Endothelial cell of umbilical vein (primary cell): Measurements from ENCODE around the gene TMEM119. TPM values are rescaled to one million over a fixed set of nuclear protein-coding genes. Genes with fewer than 3 reads are reported as not detected.

Experiments used
- BruUV-seq: library from RNA; stranded (reverse); fragments of 400-500 nt; replicated peaks from 2 replicates; lab custom pipeline; 2021; lab: Mats Ljungman, UMichigan
- CTCF ChIA-PET: fragments of 300-600, 350-600 bp; sonication (Branson Sonifier 250); formaldehyde crosslinking; loops from one replicate; lab custom pipeline; 2021; ENCODE audit warnings: antibody characterized with exemption, inconsistent platforms; lab: Charles Lee
- POLR2A ChIA-PET: fragments of 300-600, 350-600 bp; sonication (Branson Sonifier 250); formaldehyde crosslinking; loops from one replicate; lab custom pipeline; 2021; ENCODE audit warnings: antibody characterized with exemption, inconsistent platforms; lab: Charles Lee
- DNase-seq: peaks from one replicate; pipeline ENCODE4 v3.0.0-alpha.2; 2011; ENCODE audit warnings: low read depth, low spot score
- FAIRE-seq: peaks from 2 replicates; lab custom pipeline; 2011; peaks lifted over from hg19 to GRCh38; lab: Jason Lieb, UNC
- H2AFZ ChIP-seq: 2 replicates; pipeline ENCODE4 v1.6.0; 2012; ENCODE audit warnings: low read depth, low read length, control low read depth, inconsistent platforms
- H3K27ac ChIP-seq: 2 replicates; pipeline ENCODE4 v1.5.1; 2011; ENCODE audit warnings: low read depth, mild to moderate bottlenecking, control low read depth, low read length, moderate library complexity; ENCODE audit not compliant: insufficient read depth
- H3K27me3 ChIP-seq, 2 experiments: 2 replicates each; pipeline versions ENCODE4 v1.6.0 to v1.6.1; 2011; ENCODE audit warnings: low read length in 2 of 2, mixed read lengths in 1 of 2; ENCODE audit not compliant: control insufficient read depth in 2 of 2, insufficient read depth in 2 of 2
- H3K36me3 ChIP-seq, 2 experiments: 2 replicates in 1 of 2; 3 replicates in 1 of 2; pipeline ENCODE4 v1.5.1; 2011; ENCODE audit warnings: low read length in 2 of 2, mild to moderate bottlenecking in 1 of 2, moderate library complexity in 1 of 2; ENCODE audit not compliant: control insufficient read depth in 2 of 2, insufficient read depth in 2 of 2; ENCODE audit errors: extremely low read depth in 1 of 2
- H3K4me1 ChIP-seq: 3 replicates; pipeline ENCODE4 v1.5.1; 2011; ENCODE audit warnings: mild to moderate bottlenecking, low read length; ENCODE audit not compliant: control insufficient read depth, insufficient read depth; ENCODE audit errors: extremely low read depth
- H3K4me2 ChIP-seq: 2 replicates; pipeline ENCODE4 v1.6.1; 2011; ENCODE audit warnings: low read length, control low read depth, mixed read lengths; ENCODE audit not compliant: insufficient read depth
- H3K4me3 ChIP-seq, 3 experiments: fragments of 200-600 bp in 1 of 3; sonication (generic), shearing (Covaris generic) in 1 of 3; replicated peaks in 1 of 3; 2 replicates each; pipeline ENCODE4 v1.5.1; 2011 to 2016; ENCODE audit warnings: control low read depth in 3 of 3, low read length in 3 of 3, mild to moderate bottlenecking in 2 of 3, inconsistent platforms in 1 of 3, low read depth in 1 of 3, moderate library complexity in 1 of 3; ENCODE audit not compliant: insufficient read depth in 1 of 3
- H3K79me2 ChIP-seq: 2 replicates; pipeline ENCODE4 v1.6.0; 2012; ENCODE audit warnings: low read length, inconsistent platforms; ENCODE audit not compliant: control insufficient read depth, insufficient read depth
- H3K9ac ChIP-seq: replicated peaks from 2 replicates; pipeline ENCODE3; 2011; ENCODE audit warnings: low read length, control low read depth; ENCODE audit not compliant: insufficient read depth; ENCODE audit errors: extremely low read depth
- H3K9me1 ChIP-seq: replicated peaks from 3 replicates; pipeline ENCODE4 v1.6.0; 2011; ENCODE audit warnings: mild to moderate bottlenecking, low read length; ENCODE audit not compliant: control insufficient read depth, insufficient read depth; ENCODE audit errors: extremely low read depth
- H3K9me3 ChIP-seq: replicated peaks from 2 replicates; pipeline ENCODE4 v1.5.1; 2012; ENCODE audit warnings: low read length, inconsistent platforms; ENCODE audit not compliant: control insufficient read depth, insufficient read depth
- H4K20me1 ChIP-seq: replicated peaks from 2 replicates; pipeline ENCODE3; 2011; ENCODE audit warnings: mild to moderate bottlenecking, low read length; ENCODE audit not compliant: control insufficient read depth, insufficient read depth; ENCODE audit errors: extremely low read depth
- EZH2 ChIP-seq: IDR thresholded peaks from 2 replicates; pipeline ENCODE4 v1.6.1; 2012; ENCODE audit warnings: borderline replicate concordance, low read depth, mild to moderate bottlenecking, moderate library complexity, low read length, inconsistent platforms; ENCODE audit not compliant: severe bottlenecking
- FOS ChIP-seq: IDR thresholded peaks from 2 replicates; pipeline ENCODE4 v1.6.1; 2011; ENCODE audit warnings: mild to moderate bottlenecking, low read length, moderate library complexity, borderline replicate concordance; ENCODE audit not compliant: insufficient read depth
- JUN ChIP-seq: IDR thresholded peaks from 2 replicates; pipeline ENCODE4 v1.6.1; 2011; ENCODE audit warnings: borderline replicate concordance, low read depth; ENCODE audit not compliant: insufficient read length, insufficient read depth
- MYC ChIP-seq: IDR thresholded peaks from one replicate; pipeline ENCODE4 v1.6.1; 2011; ENCODE audit warnings: mild to moderate bottlenecking, low read depth, low read length
- dilution Hi-C: fragments of 300-500 bp; cut with MboI; formaldehyde crosslinking; loops from one replicate; pipeline ENCODE4 v1.15.0; 2019; ENCODE audit warnings: low sequenced_read_pairs; ENCODE audit not compliant: extremely low pct_ligation_motif_present
- intact Hi-C: fragments of 100-400 bp; cut with micrococcal nuclease; formaldehyde crosslinking; loops from one replicate; pipeline ENCODE4 v1.10.0; 2022
- polyA plus RNA-seq, 4 experiments: library from polyadenylated mRNA; depleted of rRNA in 3 of 4; stranded (reverse) in 3 of 4; unstranded in 1 of 4; fragments of >200 nt; gene quantifications; 2 replicates each; pipeline versions ENCODE4 v1.2.1 to v1.2.3, GENCODE V29; 2011 to 2012; ENCODE audit warnings: missing spikeins in 1 of 4
- total RNA-seq: library from RNA; stranded (reverse); gene quantifications from 2 replicates; pipeline ENCODE4 v1.2.3, GENCODE V29; 2021
- TF ChIP-seq, protein P1 (sequence below): IDR thresholded peaks from 2 replicates; pipeline ENCODE4 v1.6.1; 2011; ENCODE audit not compliant: insufficient read depth, insufficient read length
- TF ChIP-seq, protein P2 (sequence below), 2 donors: IDR thresholded peaks; 1 replicate in 1 of 2; 2 replicates in 1 of 2; pipeline ENCODE4 v1.5.1; 2011; ENCODE audit warnings: low read length in 2 of 2, mild to moderate bottlenecking in 2 of 2, moderate library complexity in 2 of 2, control low read depth in 1 of 2, inconsistent platforms in 1 of 2, low read depth in 1 of 2; ENCODE audit not compliant: insufficient read depth in 1 of 2; ENCODE audit errors: extremely low read depth in 1 of 2

TMEM119 gene
- total and polyA plus RNA-seq, 2 donors (not counting 3 experiments of a cell fraction or from before 2014, with no cell fraction given), result not detected

DNA sequence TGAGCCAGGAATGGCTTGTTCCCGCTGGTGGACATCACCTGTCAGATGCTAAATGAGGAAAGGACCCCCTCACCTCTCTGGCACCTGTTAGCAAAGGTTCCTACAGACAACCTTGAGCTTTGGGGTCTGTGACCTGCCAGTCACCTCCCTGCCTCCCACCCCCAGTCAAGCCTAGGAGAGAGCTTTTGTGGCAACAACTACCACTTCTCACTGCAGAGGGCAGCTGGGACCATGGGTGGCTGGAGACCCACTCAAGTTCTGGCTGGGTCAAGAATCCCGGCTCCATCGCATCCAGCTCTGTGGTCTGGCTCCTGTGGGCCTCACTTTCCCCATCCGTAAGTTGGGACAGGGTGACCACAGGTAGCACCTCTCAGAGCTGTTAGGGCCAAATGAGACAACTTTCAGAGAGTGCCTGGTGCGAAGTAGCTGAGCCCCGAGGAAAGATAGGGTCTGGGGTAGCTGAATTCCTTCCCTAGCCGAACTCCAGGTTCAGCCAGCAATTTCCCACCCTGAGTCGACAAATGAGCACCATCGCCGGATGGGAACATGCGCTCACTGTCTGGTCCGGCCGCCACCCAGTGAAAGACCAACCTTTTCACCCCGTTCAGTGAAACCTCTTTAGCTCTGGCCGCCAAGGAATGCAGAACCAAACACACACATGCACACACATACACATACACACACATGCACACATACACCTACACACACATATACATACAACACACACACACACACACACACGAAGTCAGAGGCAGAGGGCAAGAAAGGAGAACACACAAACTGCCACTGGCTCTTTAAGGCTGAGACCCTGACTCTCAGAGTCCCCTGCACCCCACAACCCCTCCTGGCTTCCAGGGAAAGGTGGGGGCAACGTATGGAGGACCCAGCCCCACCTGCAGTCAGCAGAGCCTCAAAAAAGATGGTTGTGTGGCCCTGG lies 1.9 kb downstream of the TMEM119 start:
- Histone ChIP-seq H3K27ac (no peak overlapping the region), H3K9me3 (no peaks in the 10 kb centered on the region)
- dilution Hi-C loops, result no loop called here

More for the DNA sequence above, 1.9 kb downstream of the TMEM119 start:
- no peak for FAIRE-seq
- Histone ChIP-seq H2AFZ (no peak overlapping the region), H3K9ac (no peak overlapping the region), H3K4me3 (no peak overlapping the region), H4K20me1 (no peaks in the 10 kb centered on the region), H3K9me1 (no peaks in the 10 kb centered on the region), H3K79me2 (no peaks in the 10 kb centered on the region), H3K27me3 (no peaks in the 10 kb centered on the region), H3K4me1 (no peaks in the 10 kb centered on the region), H3K4me2 (no peak overlapping the region), H3K36me3 (no peaks in the 10 kb centered on the region)
- POLR2A ChIA-PET, result no interaction called here
- CTCF ChIA-PET, result no interaction called here
- no peak for DNase-seq
- no TSS peak for BruUV-seq
- intact Hi-C loops, result no loop called here
- TF ChIP-seq, protein P1, sequence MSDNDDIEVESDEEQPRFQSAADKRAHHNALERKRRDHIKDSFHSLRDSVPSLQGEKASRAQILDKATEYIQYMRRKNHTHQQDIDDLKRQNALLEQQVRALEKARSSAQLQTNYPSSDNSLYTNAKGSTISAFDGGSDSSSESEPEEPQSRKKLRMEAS, result no peak
- no peak for TF ChIP-seq FOS
- TF ChIP-seq JUN, result no peak
- TF ChIP-seq, protein P2, sequence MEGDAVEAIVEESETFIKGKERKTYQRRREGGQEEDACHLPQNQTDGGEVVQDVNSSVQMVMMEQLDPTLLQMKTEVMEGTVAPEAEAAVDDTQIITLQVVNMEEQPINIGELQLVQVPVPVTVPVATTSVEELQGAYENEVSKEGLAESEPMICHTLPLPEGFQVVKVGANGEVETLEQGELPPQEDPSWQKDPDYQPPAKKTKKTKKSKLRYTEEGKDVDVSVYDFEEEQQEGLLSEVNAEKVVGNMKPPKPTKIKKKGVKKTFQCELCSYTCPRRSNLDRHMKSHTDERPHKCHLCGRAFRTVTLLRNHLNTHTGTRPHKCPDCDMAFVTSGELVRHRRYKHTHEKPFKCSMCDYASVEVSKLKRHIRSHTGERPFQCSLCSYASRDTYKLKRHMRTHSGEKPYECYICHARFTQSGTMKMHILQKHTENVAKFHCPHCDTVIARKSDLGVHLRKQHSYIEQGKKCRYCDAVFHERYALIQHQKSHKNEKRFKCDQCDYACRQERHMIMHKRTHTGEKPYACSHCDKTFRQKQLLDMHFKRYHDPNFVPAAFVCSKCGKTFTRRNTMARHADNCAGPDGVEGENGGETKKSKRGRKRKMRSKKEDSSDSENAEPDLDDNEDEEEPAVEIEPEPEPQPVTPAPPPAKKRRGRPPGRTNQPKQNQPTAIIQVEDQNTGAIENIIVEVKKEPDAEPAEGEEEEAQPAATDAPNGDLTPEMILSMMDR (IDR thresholded peaks at IDR 0.05; ENCODE audit: extremely low read depth in 1 of 2, insufficient read depth in 1 of 2, low read depth in 1 of 2, low read length in 2 of 2), result no peak
- TF ChIP-seq EZH2, result no peak
- TF ChIP-seq MYC, result no peak
